ENCODE data around the gene NELL2. TPM values are rescaled to one million over a fixed set of nuclear protein-coding genes. Genes with fewer than 3 reads are reported as not detected.
"Not testable (repeated sequence)": the region's sequence is repeated elsewhere in the genome, so short reads cannot be mapped to it uniquely, and the experiment has no call there.

The NELL2 gene
- polyA plus RNA-seq, 1 donor from 2014 or later = 5.2 TPM

- Mint-ChIP-seq H3K4me3 (no peak overlapping the region), H3K27me3 (no peaks in the 10 kb centered on the region), H3K9me3 (peaks cover 0 to 2% (median 2%) of the 10 kb centered on the region in 3 donors), H3K36me3 (no peaks in the 10 kb centered on the region), H3K27ac (no peak overlapping the region), H3K4me1 (no peaks in the 10 kb centered on the region)
Measured at GRCh38 chr12:44775901-44776300, 100.2 kb downstream of the NELL2 start.

GRCh38 chr12:44774815-44775411 is 101.2 kb downstream of the NELL2 start:
- no peak overlapping the region for H3K4me3 Mint-ChIP-seq
- H3K4me1 Mint-ChIP-seq = no peaks in the 10 kb centered on the region
- no peak overlapping the region for H3K27ac Mint-ChIP-seq
- no peaks in the 10 kb centered on the region for H3K27me3 Mint-ChIP-seq
- no peaks in the 10 kb centered on the region for H3K36me3 Mint-ChIP-seq
- H3K9me3 Mint-ChIP-seq = peaks cover 0 to 1% (median 0%) of the 10 kb centered on the region in 3 donors

- no peaks in the 10 kb centered on the region for H3K9me3 Mint-ChIP-seq
- H3K27me3 Mint-ChIP-seq = peaks cover 5% of the 10 kb centered on the region
- peaks cover 0 to 2% (median 0%) of the 10 kb centered on the region in 3 donors for H3K4me1 Mint-ChIP-seq
- no peak overlapping the region for H3K4me3 Mint-ChIP-seq
- H3K36me3 Mint-ChIP-seq = no peaks in the 10 kb centered on the region
- H3K27ac Mint-ChIP-seq = no peak overlapping the region
Measured at GRCh38 chr12:44771485-44772021, 104.6 kb downstream of the NELL2 start.

- Mint-ChIP-seq H3K27ac (no peak overlapping the region), H3K4me1 (peaks cover 0 to 2% (median 0%) of the 10 kb centered on the region in 3 donors), H3K36me3 (no peaks in the 10 kb centered on the region), H3K27me3 (peaks cover 5% of the 10 kb centered on the region), H3K4me3 (no peak overlapping the region), H3K9me3 (no peaks in the 10 kb centered on the region)
Measured at GRCh38 chr12:44765796-44766195, 110.3 kb downstream of the NELL2 start.

- no peaks in the 10 kb centered on the region for H3K9me3 Mint-ChIP-seq
- no peaks in the 10 kb centered on the region for H3K36me3 Mint-ChIP-seq
- no peaks in the 10 kb centered on the region for H3K4me1 Mint-ChIP-seq
- no peak overlapping the region for H3K4me3 Mint-ChIP-seq
- no peak overlapping the region for H3K27ac Mint-ChIP-seq
- no peaks in the 10 kb centered on the region for H3K27me3 Mint-ChIP-seq
Measured at GRCh38 chr12:44763021-44763420, 113.1 kb downstream of the NELL2 start.

GRCh38 chr12:44759289-44759688 is 116.8 kb downstream of the NELL2 start:
- Mint-ChIP-seq H3K9me3 (no peaks in the 10 kb centered on the region), H3K27me3 (no peaks in the 10 kb centered on the region), H3K36me3 (no peaks in the 10 kb centered on the region), H3K27ac (no peak overlapping the region), H3K4me3 (no peak overlapping the region), H3K4me1 (no peaks in the 10 kb centered on the region)

- Mint-ChIP-seq H3K4me3 (no peak overlapping the region), H3K4me1 (no peaks in the 10 kb centered on the region), H3K27me3 (no peaks in the 10 kb centered on the region), H3K9me3 (no peaks in the 10 kb centered on the region), H3K27ac (no peak overlapping the region), H3K36me3 (no peaks in the 10 kb centered on the region)
Measured at GRCh38 chr12:44750468-44750867, 125.6 kb downstream of the NELL2 start.

GRCh38 chr12:44749566-44749965 is 126.5 kb downstream of the NELL2 start:
- no peaks in the 10 kb centered on the region for H3K27me3 Mint-ChIP-seq
- H3K4me1 Mint-ChIP-seq = no peaks in the 10 kb centered on the region
- no peak overlapping the region for H3K4me3 Mint-ChIP-seq
- no peaks in the 10 kb centered on the region for H3K36me3 Mint-ChIP-seq
- no peaks in the 10 kb centered on the region for H3K9me3 Mint-ChIP-seq
- H3K27ac Mint-ChIP-seq = no peak overlapping the region

- Mint-ChIP-seq H3K4me1 (no peaks in the 10 kb centered on the region), H3K36me3 (no peaks in the 10 kb centered on the region), H3K9me3 (peaks cover 0 to under 1% (median 0%) of the 10 kb centered on the region in 3 donors), H3K4me3 (no peak overlapping the region), H3K27ac (no peak overlapping the region), H3K27me3 (no peaks in the 10 kb centered on the region)
Measured at GRCh38 chr12:44748950-44749468, 127.1 kb downstream of the NELL2 start.

GRCh38 chr12:44741292-44741980 is 134.7 kb downstream of the NELL2 start:
- not testable (repeated sequence) for H3K4me1 Mint-ChIP-seq, H3K27ac Mint-ChIP-seq, H3K4me3 Mint-ChIP-seq, H3K36me3 Mint-ChIP-seq, H3K9me3 Mint-ChIP-seq, H3K27me3 Mint-ChIP-seq

- Mint-ChIP-seq H3K4me1 (peaks cover 0 to 5% (median 0%) of the 10 kb centered on the region in 3 donors), H3K27ac (no peak overlapping the region), H3K9me3 (peaks cover 0 to 4% (median 0%) of the 10 kb centered on the region in 3 donors), H3K27me3 (no peaks in the 10 kb centered on the region), H3K36me3 (no peaks in the 10 kb centered on the region), H3K4me3 (no peak overlapping the region)
Measured at GRCh38 chr12:44738051-44738450, 138.1 kb downstream of the NELL2 start.

GRCh38 chr12:44728566-44728965 is 147.5 kb downstream of the NELL2 start:
- no peak overlapping the region for H3K27ac Mint-ChIP-seq
- H3K4me1 Mint-ChIP-seq = peaks cover 0 to 5% (median 0%) of the 10 kb centered on the region in 3 donors
- H3K4me3 Mint-ChIP-seq = no peak overlapping the region
- no peaks in the 10 kb centered on the region for H3K36me3 Mint-ChIP-seq
- H3K27me3 Mint-ChIP-seq = no peaks in the 10 kb centered on the region
- peaks cover 10 to 29% (median 17%) of the 10 kb centered on the region in 3 donors for H3K9me3 Mint-ChIP-seq

GRCh38 chr12:44720265-44720664 is 155.8 kb downstream of the NELL2 start:
- H3K9me3 Mint-ChIP-seq = peaks cover 1 to 9% (median 1%) of the 10 kb centered on the region in 3 donors
- no peaks in the 10 kb centered on the region for H3K27me3 Mint-ChIP-seq
- H3K36me3 Mint-ChIP-seq = peaks cover 2% of the 10 kb centered on the region
- H3K4me3 Mint-ChIP-seq = no peak overlapping the region
- H3K4me1 Mint-ChIP-seq = peaks cover 0 to 3% (median 0%) of the 10 kb centered on the region in 3 donors
- no peak overlapping the region for H3K27ac Mint-ChIP-seq

GRCh38 chr12:44717612-44718011 is 158.5 kb downstream of the NELL2 start:
- Mint-ChIP-seq H3K9me3 (peaks cover 0 to 1% (median 0%) of the 10 kb centered on the region in 3 donors), H3K36me3 (peaks cover 2% of the 10 kb centered on the region), H3K4me3 (no peak overlapping the region), H3K27ac (no peak overlapping the region), H3K4me1 (peaks cover 0 to 3% (median 0%) of the 10 kb centered on the region in 3 donors), H3K27me3 (no peaks in the 10 kb centered on the region)

GRCh38 chr12:44716711-44717110 is 159.4 kb downstream of the NELL2 start:
- Mint-ChIP-seq H3K27ac (no peak overlapping the region), H3K4me1 (peaks cover 0 to 2% (median 0%) of the 10 kb centered on the region in 3 donors), H3K36me3 (peaks cover 2% of the 10 kb centered on the region), H3K4me3 (no peak overlapping the region), H3K9me3 (peaks cover 0 to under 1% (median 0%) of the 10 kb centered on the region in 3 donors), H3K27me3 (no peaks in the 10 kb centered on the region)

Measured in IgD-negative memory B cell (primary cell).